Vagina (tissue), 2 donors: ENCODE data around the gene ARSB. TPM values are rescaled to one million over a fixed set of nuclear protein-coding genes. Genes with fewer than 3 reads are reported as not detected.
A peak's percentile ranks its signal among the peaks of the same experiment; 100 is the strongest.

Source experiments
- DNase-seq, 2 donors: peaks; one replicate each; pipeline ENCODE4 v3.0.0-alpha.2; 2017; ENCODE audit errors: extremely low spot score in 2 of 2
- H3K27ac ChIP-seq: fragments of 200-600 bp; sonication (generic); one replicate; pipeline ENCODE4 v1.5.1; 2019
- H3K27me3 ChIP-seq: fragments of 200-600 bp; sonication (generic); one replicate; pipeline ENCODE4 v1.5.1; 2019
- H3K36me3 ChIP-seq, 2 donors: fragments of 200-600 bp; sonication (generic); one replicate each; pipeline ENCODE4 v1.5.1; 2017 to 2019
- H3K4me1 ChIP-seq: fragments of 200-600 bp; sonication (generic); one replicate; pipeline ENCODE4 v1.5.1; 2019
- H3K4me3 ChIP-seq, 2 donors: fragments of 200-600 bp; sonication (generic); 1 replicate in 1 of 2; 2 replicates in 1 of 2; pipeline ENCODE4 v1.5.1; 2016 to 2019
- H3K9me3 ChIP-seq: fragments of 200-600 bp; sonication (generic); one replicate; pipeline ENCODE4 v1.5.1; 2019
- POLR2A ChIP-seq, 2 donors: fragments of 450-650 bp; IDR thresholded peaks; one replicate each; pipeline ENCODE4 v1.6.1; 2017; ENCODE audit warnings: antibody characterized with exemption in 2 of 2, mild to moderate bottlenecking in 2 of 2, moderate library complexity in 2 of 2
- POLR2AphosphoS5 ChIP-seq, 2 donors: sonication (generic); formaldehyde crosslinking; IDR thresholded peaks; one replicate each; pipeline ENCODE4 v1.9.0; 2017; ENCODE audit warnings: antibody characterized with exemption in 2 of 2, mild to moderate bottlenecking in 2 of 2, low read depth in 1 of 2; ENCODE audit not compliant: insufficient read depth in 1 of 2
- intact Hi-C: fragments of 100-400 bp; cut with DNase I; formaldehyde crosslinking; loops from one replicate; pipeline ENCODE4 v1.15.1; 2023
- total RNA-seq: library from RNA; depleted of rRNA; stranded (reverse); fragments of >200 nt; gene quantifications from one replicate; pipeline ENCODE4 v1.2.3, GENCODE V29; 2016
- TF ChIP-seq, protein P1 (sequence below), 3 experiments: fragments of 450-650 bp in 2 of 3; fragments of 200-600 bp in 1 of 3; sonication (generic) in 1 of 3; IDR thresholded peaks; one replicate each; pipeline ENCODE4 v1.5.1; 2017 to 2019; ENCODE audit warnings: antibody characterized with exemption in 3 of 3, mild to moderate bottlenecking in 2 of 3, moderate library complexity in 2 of 3

ARSB gene
- total RNA-seq, 1 donor from 2014 or later, result 12.3 TPM

DNA sequence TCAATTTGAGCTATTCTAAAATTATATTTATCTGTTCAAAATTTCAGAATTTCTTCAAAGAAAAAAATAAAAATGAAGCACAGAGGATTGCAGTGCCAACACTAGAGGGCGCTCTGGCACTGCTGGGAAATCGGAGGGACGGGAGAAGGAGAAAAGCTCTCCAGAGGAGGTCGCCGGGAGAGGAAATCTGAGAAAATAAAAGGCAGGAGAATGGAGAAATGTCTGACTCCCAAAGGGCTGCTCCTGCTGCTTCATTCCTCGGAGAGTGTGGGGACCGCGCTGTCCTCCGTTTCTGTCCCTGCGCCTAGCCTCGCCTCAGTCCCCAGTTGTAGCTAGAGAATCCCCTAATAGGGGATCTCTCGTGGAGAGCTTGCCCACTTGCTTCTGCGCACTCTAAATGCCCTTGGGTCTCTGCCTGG is 40.0 kb upstream of the ARSB start:
- Histone ChIP-seq H3K4me1 (no peaks in the 10 kb centered on the region), H3K9me3 (no peaks in the 10 kb centered on the region), H3K36me3 (no peaks in the 10 kb centered on the region), H3K4me3 (peak overlapping the region in 1 of 2 donors; percentile 30), H3K27ac (no peak overlapping the region), H3K27me3 (no peaks in the 10 kb centered on the region)
- TF ChIP-seq POLR2AphosphoS5 (IDR thresholded peaks at IDR 0.05; ENCODE audit: insufficient read depth in 1 of 2, low read depth in 1 of 2) (no peak), POLR2A (IDR thresholded peaks at IDR 0.05) (no peak)
- TF ChIP-seq, protein P1, sequence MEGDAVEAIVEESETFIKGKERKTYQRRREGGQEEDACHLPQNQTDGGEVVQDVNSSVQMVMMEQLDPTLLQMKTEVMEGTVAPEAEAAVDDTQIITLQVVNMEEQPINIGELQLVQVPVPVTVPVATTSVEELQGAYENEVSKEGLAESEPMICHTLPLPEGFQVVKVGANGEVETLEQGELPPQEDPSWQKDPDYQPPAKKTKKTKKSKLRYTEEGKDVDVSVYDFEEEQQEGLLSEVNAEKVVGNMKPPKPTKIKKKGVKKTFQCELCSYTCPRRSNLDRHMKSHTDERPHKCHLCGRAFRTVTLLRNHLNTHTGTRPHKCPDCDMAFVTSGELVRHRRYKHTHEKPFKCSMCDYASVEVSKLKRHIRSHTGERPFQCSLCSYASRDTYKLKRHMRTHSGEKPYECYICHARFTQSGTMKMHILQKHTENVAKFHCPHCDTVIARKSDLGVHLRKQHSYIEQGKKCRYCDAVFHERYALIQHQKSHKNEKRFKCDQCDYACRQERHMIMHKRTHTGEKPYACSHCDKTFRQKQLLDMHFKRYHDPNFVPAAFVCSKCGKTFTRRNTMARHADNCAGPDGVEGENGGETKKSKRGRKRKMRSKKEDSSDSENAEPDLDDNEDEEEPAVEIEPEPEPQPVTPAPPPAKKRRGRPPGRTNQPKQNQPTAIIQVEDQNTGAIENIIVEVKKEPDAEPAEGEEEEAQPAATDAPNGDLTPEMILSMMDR (IDR thresholded peaks at IDR 0.05), result peak; percentile 76 to 86 (median 86)
- DNase-seq, result no peak
- intact Hi-C loops, result loop anchor here (5.0 to 10.0 kb wide), 2 partner anchors 102 to 440 kb away; no protein-coding TSS in a partner anchor

DNA sequence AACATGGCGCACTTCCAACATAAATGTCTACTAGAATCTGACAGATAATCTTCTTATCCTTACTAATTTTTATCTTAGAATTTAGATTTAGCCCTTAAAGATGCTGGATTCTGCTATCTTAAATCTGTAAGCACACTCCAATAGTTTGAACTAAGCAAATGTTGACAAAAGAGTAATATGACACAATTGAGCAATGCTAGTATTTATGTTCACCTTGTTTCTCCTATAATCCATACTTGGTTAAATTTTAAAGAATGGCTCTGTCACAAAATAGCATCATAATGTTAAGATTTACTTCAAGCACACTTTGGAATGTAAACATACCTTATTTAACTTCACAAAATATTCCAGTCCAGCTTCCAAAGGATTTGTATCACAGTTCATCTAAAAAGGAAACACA is 38.8 kb upstream of the ARSB start:
- Histone ChIP-seq H3K27me3 (no peaks in the 10 kb centered on the region), H3K36me3 (no peaks in the 10 kb centered on the region), H3K4me3 (no peak overlapping the region), H3K4me1 (no peaks in the 10 kb centered on the region), H3K27ac (no peak overlapping the region), H3K9me3 (no peaks in the 10 kb centered on the region)
- TF ChIP-seq, protein P1 (IDR thresholded peaks at IDR 0.05), result no peak
- TF ChIP-seq POLR2A (IDR thresholded peaks at IDR 0.05) (no peak), POLR2AphosphoS5 (IDR thresholded peaks at IDR 0.05; ENCODE audit: insufficient read depth in 1 of 2, low read depth in 1 of 2) (no peak)
- DNase-seq, result no peak
- intact Hi-C loops, result loop anchor here (10.0 kb wide), 1 partner anchor 441 kb away; no protein-coding TSS in a partner anchor

DNA sequence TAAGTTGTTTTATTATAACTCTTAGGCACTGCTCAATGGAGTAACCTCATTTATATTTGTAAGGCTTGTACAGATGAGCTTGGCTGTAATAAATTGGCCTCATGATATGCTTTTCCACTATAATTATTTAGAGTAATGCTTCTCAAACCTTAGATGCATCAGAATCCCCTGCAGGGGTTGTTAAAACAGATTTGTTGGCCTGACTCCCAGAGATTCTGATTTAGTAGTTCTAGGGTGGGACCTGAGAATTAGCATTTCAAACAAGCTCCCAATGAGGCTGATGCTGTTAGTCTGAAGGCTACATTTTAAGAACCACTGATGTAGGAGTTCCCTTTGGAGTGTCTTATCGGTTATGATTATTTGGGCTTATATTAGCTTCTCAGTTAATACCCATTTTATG is 38.2 kb upstream of the ARSB start:
- H3K9me3 ChIP-seq, result no peaks in the 10 kb centered on the region
- no peaks in the 10 kb centered on the region for H3K36me3 ChIP-seq
- H3K27me3 ChIP-seq, result no peaks in the 10 kb centered on the region

GRCh38 chr5:79022771-79023170 is 37.7 kb upstream of the ARSB start:
- no peak for DNase-seq
- Histone ChIP-seq H3K27me3 (no peaks in the 10 kb centered on the region), H3K9me3 (no peaks in the 10 kb centered on the region), H3K27ac (no peak overlapping the region), H3K36me3 (no peaks in the 10 kb centered on the region), H3K4me3 (no peak overlapping the region), H3K4me1 (no peaks in the 10 kb centered on the region)
- TF ChIP-seq POLR2AphosphoS5 (IDR thresholded peaks at IDR 0.05; ENCODE audit: insufficient read depth in 1 of 2, low read depth in 1 of 2) (no peak), POLR2A (IDR thresholded peaks at IDR 0.05) (no peak)
- TF ChIP-seq, protein P1 (IDR thresholded peaks at IDR 0.05), result no peak
- intact Hi-C loops, result loop anchor here (10.0 kb wide), 1 partner anchor 442 kb away; no protein-coding TSS in a partner anchor

More for the DNA sequence above, 38.2 kb upstream of the ARSB start:
- no peak for TF ChIP-seq POLR2AphosphoS5 (IDR thresholded peaks at IDR 0.05; ENCODE audit: insufficient read depth in 1 of 2, low read depth in 1 of 2)
- TF ChIP-seq, protein P1 (IDR thresholded peaks at IDR 0.05), result no peak
- TF ChIP-seq POLR2A (IDR thresholded peaks at IDR 0.05), result no peak
- DNase-seq, result no peak
- intact Hi-C loops, result loop anchor here (10.0 kb wide), 1 partner anchor 441 kb away; no protein-coding TSS in a partner anchor
- Histone ChIP-seq H3K4me1 (no peaks in the 10 kb centered on the region), H3K4me3 (no peak overlapping the region), H3K27ac (no peak overlapping the region)

DNA sequence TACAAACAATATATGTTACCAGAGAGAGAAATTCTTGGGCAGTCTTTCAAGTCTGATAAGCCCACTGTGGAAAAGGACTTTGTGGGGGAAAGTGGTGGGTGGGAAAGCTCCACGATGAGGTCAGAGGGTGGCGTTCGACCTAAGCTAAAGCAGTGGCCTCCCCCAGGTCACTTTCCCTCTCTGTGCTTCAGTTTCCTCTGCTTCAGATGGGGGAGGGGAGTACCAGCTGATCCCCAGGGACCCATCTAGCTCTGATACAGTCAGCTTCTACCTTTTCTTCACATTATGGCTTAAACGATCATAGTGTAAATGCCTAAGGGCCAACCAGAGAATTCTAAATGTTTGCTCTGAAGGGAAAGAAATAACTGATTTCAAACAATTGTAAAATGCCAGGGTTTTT is 36.6 kb upstream of the ARSB start:
- Histone ChIP-seq H3K9me3 (no peaks in the 10 kb centered on the region), H3K27ac (no peak overlapping the region), H3K4me3 (no peak overlapping the region), H3K36me3 (no peaks in the 10 kb centered on the region), H3K4me1 (no peaks in the 10 kb centered on the region), H3K27me3 (no peaks in the 10 kb centered on the region)
- TF ChIP-seq, protein P1 (IDR thresholded peaks at IDR 0.05), result no peak
- TF ChIP-seq POLR2A (IDR thresholded peaks at IDR 0.05) (no peak), POLR2AphosphoS5 (IDR thresholded peaks at IDR 0.05; ENCODE audit: insufficient read depth in 1 of 2, low read depth in 1 of 2) (no peak)
- no peak for DNase-seq
- intact Hi-C loops, result loop anchor here (10.0 kb wide), 1 partner anchor 443 kb away; no protein-coding TSS in a partner anchor
